B cell (primary cell): Measurements from ENCODE around the gene C10orf88. TPM values are rescaled to one million over a fixed set of nuclear protein-coding genes. Genes with fewer than 3 reads are reported as not detected.

Source experiments
- ATAC-seq: fragments of 200-7000 bp; cut with Tn5 transposase; one replicate; pipeline ENCODE4 v1.10.0; 2021; ENCODE audit warnings: low read depth, mild to moderate bottlenecking, moderate number of reproducible peaks, moderate library complexity
- CTCF ChIA-PET: fragments of 350-600 bp; sonication (Branson Sonifier 250); formaldehyde crosslinking; loops from one replicate; lab custom pipeline; 2021; ENCODE audit warnings: antibody characterized with exemption, inconsistent platforms; lab: Charles Lee
- POLR2A ChIA-PET: fragments of 350-600 bp; sonication (Branson Sonifier 250); formaldehyde crosslinking; loops from one replicate; lab custom pipeline; 2021; ENCODE audit warnings: antibody characterized with exemption; lab: Charles Lee
- DNase-seq: peaks from one replicate; pipeline ENCODE4 v3.0.0; 2013
- H2AFZ ChIP-seq: 2 replicates; pipeline ENCODE4 v1.6.1; 2012; ENCODE audit warnings: mild to moderate bottlenecking, low read depth, low read length; ENCODE audit not compliant: insufficient read depth, poor library complexity, severe bottlenecking
- H3K27ac ChIP-seq, 2 donors: 1 replicate in 1 of 2; 2 replicates in 1 of 2; pipeline ENCODE4 v1.5.1; 2012 to 2013; ENCODE audit warnings: low read length in 2 of 2, mild to moderate bottlenecking in 2 of 2, moderate library complexity in 1 of 2
- H3K27me3 ChIP-seq, 4 experiments: fragments of 200-600 bp in 1 of 4; sonication (generic) in 1 of 4; replicated peaks in 1 of 4; 1 replicate in 2 of 4; 2 replicates in 2 of 4; pipeline versions ENCODE4 v1.6.1 to v1.7.0; 2013 to 2016; ENCODE audit warnings: low read length in 3 of 4, mild to moderate bottlenecking in 2 of 4, mixed read lengths in 1 of 4, moderate library complexity in 1 of 4; ENCODE audit not compliant: insufficient read depth in 4 of 4, control insufficient read depth in 3 of 4; ENCODE audit errors: control extremely low read depth in 1 of 4
- H3K36me3 ChIP-seq, 2 experiments: replicated peaks in 1 of 2; 1 replicate in 1 of 2; 2 replicates in 1 of 2; pipeline versions ENCODE4 v1.6.1 to v1.7.1; 2013; ENCODE audit warnings: low read length in 1 of 2; ENCODE audit not compliant: insufficient read depth in 2 of 2, control insufficient read depth in 1 of 2; ENCODE audit errors: control extremely low read depth in 1 of 2, extremely low read depth in 1 of 2
- H3K4me1 ChIP-seq, 2 donors: fragments of 200-600 bp in 1 of 2; sonication (generic) in 1 of 2; 1 replicate in 1 of 2; 2 replicates in 1 of 2; pipeline versions ENCODE4 v1.5.1 to v1.6.1; 2013 to 2017; ENCODE audit warnings: low read length in 2 of 2; ENCODE audit not compliant: control insufficient read depth in 2 of 2, insufficient read depth in 2 of 2
- H3K4me2 ChIP-seq: replicated peaks from 2 replicates; pipeline ENCODE3; 2012; ENCODE audit warnings: mild to moderate bottlenecking, low read depth, low read length; ENCODE audit not compliant: poor library complexity, severe bottlenecking
- H3K4me3 ChIP-seq, 5 experiments: fragments of 200-600 bp in 1 of 5; sonication (generic) in 1 of 5; 1 replicate in 3 of 5; 2 replicates in 2 of 5; pipeline versions ENCODE4 v1.5.1 to v1.7.0; 2011 to 2016; ENCODE audit warnings: low read length in 4 of 5, mild to moderate bottlenecking in 4 of 5, low read depth in 2 of 5, control low read depth in 1 of 5, moderate library complexity in 1 of 5; ENCODE audit not compliant: insufficient read depth in 1 of 5; ENCODE audit errors: control extremely low read depth in 1 of 5, extremely low read depth in 1 of 5
- H3K79me2 ChIP-seq: fragments of 200-600 bp; sonication (generic); one replicate; pipeline ENCODE4 v1.6.0; 2016; ENCODE audit warnings: low read length; ENCODE audit not compliant: control insufficient read depth, insufficient read depth
- H3K9ac ChIP-seq: fragments of 200-600 bp; sonication (generic); 2 replicates; pipeline ENCODE4 v1.6.1; 2017; ENCODE audit warnings: mild to moderate bottlenecking, low read length, moderate library complexity
- H3K9me3 ChIP-seq, 3 donors: one replicate each; pipeline versions ENCODE4 v1.6.1 to v1.7.1; 2013; ENCODE audit warnings: low read length in 2 of 3; ENCODE audit not compliant: control insufficient read depth in 2 of 3, insufficient read depth in 1 of 3; ENCODE audit errors: control extremely low read depth in 1 of 3
- H4K20me1 ChIP-seq: 2 replicates; pipeline ENCODE4 v1.6.0; 2012; ENCODE audit warnings: mild to moderate bottlenecking, low read length; ENCODE audit not compliant: insufficient read depth, control insufficient read depth, poor library complexity, severe bottlenecking
- H3K27ac Mint-ChIP-seq: one replicate; pipeline ENCODE4 v1.8.0; 2021; ENCODE audit warnings: mixed read lengths
- H3K27me3 Mint-ChIP-seq: one replicate; pipeline ENCODE4 v1.8.0; 2021; ENCODE audit warnings: mixed read lengths
- H3K4me1 Mint-ChIP-seq: one replicate; pipeline ENCODE4 v1.8.0; 2021; ENCODE audit warnings: mixed read lengths
- H3K4me3 Mint-ChIP-seq: one replicate; pipeline ENCODE4 v1.8.0; 2021; ENCODE audit warnings: mixed read lengths
- H3K9me3 Mint-ChIP-seq: one replicate; pipeline ENCODE4 v1.8.0; 2022; ENCODE audit warnings: mixed read lengths; ENCODE audit not compliant: insufficient read depth
- EZH2 ChIP-seq: IDR thresholded peaks from 2 replicates; pipeline ENCODE4 v1.6.1; 2012; ENCODE audit warnings: borderline replicate concordance, low read depth, mild to moderate bottlenecking, moderate library complexity, low read length; ENCODE audit not compliant: insufficient read depth, poor library complexity, severe bottlenecking
- WGBS: methylation state at CpG from one replicate; pipeline ENCODE4 v1.1.5; 2013; ENCODE audit warnings: missing lambda C conversion rate; ENCODE audit not compliant: insufficient coverage; 5-methylcytosine and 5-hydroxymethylcytosine counted together
- intact Hi-C: fragments of 100-400 bp; cut with micrococcal nuclease; formaldehyde crosslinking; loops from one replicate; pipeline ENCODE4 v1.10.0; 2022
- polyA minus RNA-seq: library from RNA; depleted of rRNA, polyadenylated mRNA; stranded (reverse); fragments of >200 nt; gene quantifications from 2 replicates; pipeline ENCODE4 v1.2.3, GENCODE V29; 2012
- polyA plus RNA-seq: library from polyadenylated mRNA; depleted of rRNA; stranded (reverse); fragments of >200 nt; gene quantifications from 2 replicates; pipeline ENCODE4 v1.2.3, GENCODE V29; 2012
- total RNA-seq, 2 donors: library from RNA; stranded (reverse); fragments of 120-200 nt in 1 of 2; gene quantifications; 1 replicate in 1 of 2; 2 replicates in 1 of 2; pipeline versions ENCODE4 v1.2.3 to v1.2.4, GENCODE V29; 2013 to 2022
- TF ChIP-seq, protein P1 (sequence below): fragments of 200-600 bp; IDR thresholded peaks from one replicate; pipeline ENCODE4 v1.8.0; 2022; ENCODE audit warnings: antibody characterized with exemption, mild to moderate bottlenecking

Gene C10orf88, protein sequence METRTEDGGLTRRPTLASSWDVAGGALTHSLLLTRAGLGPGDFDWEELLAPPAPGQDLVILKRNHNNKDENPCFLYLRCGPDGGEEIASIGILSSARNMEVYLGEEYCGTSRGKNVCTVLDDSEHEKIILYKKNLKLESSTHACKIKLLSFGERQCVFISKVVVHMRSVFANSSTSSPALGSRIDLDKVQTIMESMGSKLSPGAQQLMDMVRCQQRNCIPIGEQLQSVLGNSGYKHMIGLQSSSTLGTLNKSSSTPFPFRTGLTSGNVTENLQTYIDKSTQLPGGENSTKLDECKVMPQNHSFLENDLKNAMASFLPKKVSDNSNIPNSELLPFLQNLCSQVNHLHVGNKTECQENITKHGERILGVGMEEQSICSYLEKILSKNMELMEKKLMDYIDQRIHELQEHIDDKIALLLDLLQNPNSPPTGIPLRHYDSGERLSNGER
- total RNA-seq (11.1 and 11.9 TPM in 2 replicates), polyA plus RNA-seq (3.6 and 4.1 TPM in 2 replicates), polyA minus RNA-seq (2.3 and 3.1 TPM in 2 replicates)
- 9.7 TPM for total RNA-seq (2013)

DNA sequence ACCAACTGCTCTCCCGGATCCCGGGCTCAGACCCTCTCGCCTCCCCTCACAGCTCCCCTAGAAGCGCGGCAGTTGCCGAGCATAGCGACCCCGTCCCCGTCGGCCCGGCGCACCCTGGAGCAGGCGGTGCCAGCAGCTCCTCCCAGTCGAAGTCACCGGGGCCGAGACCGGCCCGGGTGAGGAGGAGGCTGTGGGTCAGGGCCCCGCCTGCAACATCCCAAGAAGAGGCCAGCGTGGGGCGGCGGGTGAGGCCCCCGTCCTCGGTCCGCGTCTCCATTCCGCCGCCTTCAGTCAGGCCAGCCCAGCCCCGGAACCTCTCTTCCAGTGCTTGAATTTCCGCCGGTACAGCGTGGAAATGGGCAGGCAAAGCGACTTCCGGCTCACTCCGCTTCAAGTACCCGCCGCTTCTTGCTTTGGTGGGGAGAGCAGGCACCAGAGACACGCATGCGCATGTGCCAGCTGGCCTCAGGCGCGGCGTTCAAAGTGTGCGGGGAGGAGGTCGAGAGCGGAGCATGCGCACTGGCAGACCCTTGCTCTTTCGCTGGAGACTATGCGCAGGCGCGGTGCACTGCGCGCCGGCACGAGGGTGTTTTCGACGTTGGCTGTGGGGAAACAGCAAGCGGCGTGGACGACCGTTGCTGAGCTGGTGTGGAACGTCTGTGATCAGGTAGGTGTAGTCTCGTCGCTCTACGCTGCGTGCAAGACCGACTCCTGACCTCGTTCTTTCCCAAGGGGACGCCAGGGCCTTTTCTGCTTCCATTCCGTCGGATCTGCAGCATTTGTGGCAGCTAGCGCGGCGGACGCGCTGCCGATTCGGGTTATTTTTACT is at the start of gene C10orf88:
TSS of gene C10orf88 (minus strand) at position 326 of the 829 bp plus-strand sequence. CDS start at position 277, 49 bp downstream.
- peak; percentile 93 for ATAC-seq
- H3K9me3 Mint-ChIP-seq = no peaks in the 10 kb centered on the region
- Histone ChIP-seq H3K4me3 (peak within 1 kb of the TSS; percentile 17 to 92 (median 87)), H3K9ac (peak within 1 kb of the TSS; percentile 95), H4K20me1 (no peaks in the 10 kb centered on the region), H2AFZ (peak within 1 kb of the TSS; percentile 100), H3K36me3 (no peaks in the 10 kb centered on the region), H3K27me3 (no peaks in the 10 kb centered on the region), H3K27ac (peak within 1 kb of the TSS; percentile 58 to 82), H3K79me2 (peaks cover 3% of the 10 kb centered on the region), H3K9me3 (peaks cover 0 to 8% (median 0%) of the 10 kb centered on the region in 3 donors), H3K4me2 (peak within 1 kb of the TSS; percentile 93), H3K4me1 (peaks cover 16 to 19% of the 10 kb centered on the region in 2 donors)
- peak within 1 kb of the TSS; percentile 87 for H3K4me3 Mint-ChIP-seq
- peaks cover 26% of the 10 kb centered on the region for H3K4me1 Mint-ChIP-seq
- WGBS = 3% methylated on average over 68 of the region's 77 CpGs
- intact Hi-C loops = loop anchor here (1.0 kb wide), 3 partner anchors 26 to 75 kb away; partner anchors contain the start of genes FAM24B, IKZF5 and PSTK
- peak; percentile 99 for DNase-seq
- TF ChIP-seq EZH2 = no peak
- TF ChIP-seq, protein P1, sequence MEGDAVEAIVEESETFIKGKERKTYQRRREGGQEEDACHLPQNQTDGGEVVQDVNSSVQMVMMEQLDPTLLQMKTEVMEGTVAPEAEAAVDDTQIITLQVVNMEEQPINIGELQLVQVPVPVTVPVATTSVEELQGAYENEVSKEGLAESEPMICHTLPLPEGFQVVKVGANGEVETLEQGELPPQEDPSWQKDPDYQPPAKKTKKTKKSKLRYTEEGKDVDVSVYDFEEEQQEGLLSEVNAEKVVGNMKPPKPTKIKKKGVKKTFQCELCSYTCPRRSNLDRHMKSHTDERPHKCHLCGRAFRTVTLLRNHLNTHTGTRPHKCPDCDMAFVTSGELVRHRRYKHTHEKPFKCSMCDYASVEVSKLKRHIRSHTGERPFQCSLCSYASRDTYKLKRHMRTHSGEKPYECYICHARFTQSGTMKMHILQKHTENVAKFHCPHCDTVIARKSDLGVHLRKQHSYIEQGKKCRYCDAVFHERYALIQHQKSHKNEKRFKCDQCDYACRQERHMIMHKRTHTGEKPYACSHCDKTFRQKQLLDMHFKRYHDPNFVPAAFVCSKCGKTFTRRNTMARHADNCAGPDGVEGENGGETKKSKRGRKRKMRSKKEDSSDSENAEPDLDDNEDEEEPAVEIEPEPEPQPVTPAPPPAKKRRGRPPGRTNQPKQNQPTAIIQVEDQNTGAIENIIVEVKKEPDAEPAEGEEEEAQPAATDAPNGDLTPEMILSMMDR = no peak
- no peaks in the 10 kb centered on the region for H3K27me3 Mint-ChIP-seq
- H3K27ac Mint-ChIP-seq = peak within 1 kb of the TSS; percentile 91
- CTCF ChIA-PET = interaction anchor here (0.7 to 3.5 kb wide), 2 partner anchors 26 to 54 kb away, joined by 3 to 19 read pairs; partner anchors contain the start of genes ACADSB, IKZF5 and PSTK
- POLR2A ChIA-PET = interaction anchor here (0.8 to 2.1 kb wide), 3 partner anchors 54 to 580 kb away, joined by 4 to 12 read pairs (median 5); partner anchors contain the start of genes ACADSB, BUB3, IKZF5 and PLEKHA1
